Measurements from ENCODE around the gene GTF2H3. TPM values are rescaled to one million over a fixed set of nuclear protein-coding genes. Genes with fewer than 3 reads are reported as not detected.
A peak's percentile ranks its signal among the peaks of the same experiment; 100 is the strongest.

Gene GTF2H3
- total and polyA plus RNA-seq, 10 of the 15 experiments (the other 5 are each of a cell fraction or from before 2014, with no cell fraction given), result 20.6 to 62.9 (median 34.7) TPM

GRCh38 chr12:123601602-123602489, 31.8 kb upstream of the GTF2H3 start, which contains the start of gene DDX55 (continued):
- TF ChIP-seq SIN3A (IDR thresholded peaks at IDR 0.05; ENCODE audit: low read depth, low read length) (peak; percentile 95), ZNF384 (IDR thresholded peaks at IDR 0.05; ENCODE audit: borderline replicate concordance, low read depth, low read length) (no peak), IKZF1 (conservative IDR thresholded peaks at IDR 0.05) (peak; percentile 98), POLR2AphosphoS2 (IDR thresholded peaks at IDR 0.05; ENCODE audit: low read depth, low read length) (peak; percentile 91; the same call in 1 of the 2 replicates), E2F4 (IDR thresholded peaks at IDR 0.05; ENCODE audit: low read depth, low read length) (peak; percentile 42; the same call in 1 of the 2 replicates), RCOR1 (conservative IDR thresholded peaks at IDR 0.05; ENCODE audit: low read depth, low read length) (no peak), PBX3 (IDR thresholded peaks at IDR 0.05; ENCODE audit: insufficient replicate concordance, low read depth, low read length) (no peak), ZNF687 (IDR thresholded peaks at IDR 0.05) (peak; percentile 74), IRF4 (IDR thresholded peaks at IDR 0.05; ENCODE audit: low read depth, low read length) (peak; percentile 40; the same call in 1 of the 2 replicates), RBBP5 (conservative IDR thresholded peaks at IDR 0.05) (no peak), EED (IDR thresholded peaks at IDR 0.05; ENCODE audit: low read depth) (peak; percentile 36; the same call in 1 of the 2 replicates), SREBF2 (IDR thresholded peaks at IDR 0.05; ENCODE audit: low read length) (peak; percentile 73), NRF1 (conservative IDR thresholded peaks at IDR 0.05; ENCODE audit: low read depth, low read length) (no peak), CBFB (IDR thresholded peaks at IDR 0.05; ENCODE audit: low read depth) (no peak; the same call in 1 of the 2 replicates)
- TF ChIP-seq, protein P1, sequence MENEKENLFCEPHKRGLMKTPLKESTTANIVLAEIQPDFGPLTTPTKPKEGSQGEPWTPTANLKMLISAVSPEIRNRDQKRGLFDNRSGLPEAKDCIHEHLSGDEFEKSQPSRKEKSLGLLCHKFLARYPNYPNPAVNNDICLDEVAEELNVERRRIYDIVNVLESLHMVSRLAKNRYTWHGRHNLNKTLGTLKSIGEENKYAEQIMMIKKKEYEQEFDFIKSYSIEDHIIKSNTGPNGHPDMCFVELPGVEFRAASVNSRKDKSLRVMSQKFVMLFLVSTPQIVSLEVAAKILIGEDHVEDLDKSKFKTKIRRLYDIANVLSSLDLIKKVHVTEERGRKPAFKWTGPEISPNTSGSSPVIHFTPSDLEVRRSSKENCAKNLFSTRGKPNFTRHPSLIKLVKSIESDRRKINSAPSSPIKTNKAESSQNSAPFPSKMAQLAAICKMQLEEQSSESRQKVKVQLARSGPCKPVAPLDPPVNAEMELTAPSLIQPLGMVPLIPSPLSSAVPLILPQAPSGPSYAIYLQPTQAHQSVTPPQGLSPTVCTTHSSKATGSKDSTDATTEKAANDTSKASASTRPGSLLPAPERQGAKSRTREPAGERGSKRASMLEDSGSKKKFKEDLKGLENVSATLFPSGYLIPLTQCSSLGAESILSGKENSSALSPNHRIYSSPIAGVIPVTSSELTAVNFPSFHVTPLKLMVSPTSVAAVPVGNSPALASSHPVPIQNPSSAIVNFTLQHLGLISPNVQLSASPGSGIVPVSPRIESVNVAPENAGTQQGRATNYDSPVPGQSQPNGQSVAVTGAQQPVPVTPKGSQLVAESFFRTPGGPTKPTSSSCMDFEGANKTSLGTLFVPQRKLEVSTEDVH (IDR thresholded peaks at IDR 0.05; ENCODE audit: low read depth, partially characterized antibody), result peak; percentile 96
- TF ChIP-seq, protein P2, sequence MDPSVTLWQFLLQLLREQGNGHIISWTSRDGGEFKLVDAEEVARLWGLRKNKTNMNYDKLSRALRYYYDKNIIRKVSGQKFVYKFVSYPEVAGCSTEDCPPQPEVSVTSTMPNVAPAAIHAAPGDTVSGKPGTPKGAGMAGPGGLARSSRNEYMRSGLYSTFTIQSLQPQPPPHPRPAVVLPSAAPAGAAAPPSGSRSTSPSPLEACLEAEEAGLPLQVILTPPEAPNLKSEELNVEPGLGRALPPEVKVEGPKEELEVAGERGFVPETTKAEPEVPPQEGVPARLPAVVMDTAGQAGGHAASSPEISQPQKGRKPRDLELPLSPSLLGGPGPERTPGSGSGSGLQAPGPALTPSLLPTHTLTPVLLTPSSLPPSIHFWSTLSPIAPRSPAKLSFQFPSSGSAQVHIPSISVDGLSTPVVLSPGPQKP (IDR thresholded peaks at IDR 0.05; ENCODE audit: low read depth, low read length), result peak; percentile 86
- TF ChIP-seq, protein P3, sequence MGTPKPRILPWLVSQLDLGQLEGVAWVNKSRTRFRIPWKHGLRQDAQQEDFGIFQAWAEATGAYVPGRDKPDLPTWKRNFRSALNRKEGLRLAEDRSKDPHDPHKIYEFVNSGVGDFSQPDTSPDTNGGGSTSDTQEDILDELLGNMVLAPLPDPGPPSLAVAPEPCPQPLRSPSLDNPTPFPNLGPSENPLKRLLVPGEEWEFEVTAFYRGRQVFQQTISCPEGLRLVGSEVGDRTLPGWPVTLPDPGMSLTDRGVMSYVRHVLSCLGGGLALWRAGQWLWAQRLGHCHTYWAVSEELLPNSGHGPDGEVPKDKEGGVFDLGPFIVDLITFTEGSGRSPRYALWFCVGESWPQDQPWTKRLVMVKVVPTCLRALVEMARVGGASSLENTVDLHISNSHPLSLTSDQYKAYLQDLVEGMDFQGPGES (IDR thresholded peaks at IDR 0.05), result 0 out of 2 replicates have a peak, but pooled peaks have one; percentile 16
